Measurements from ENCODE around the gene PRSS1.
"Not testable (repeated sequence)": the region's sequence is repeated elsewhere in the genome, so short reads cannot be mapped to it uniquely, and the experiment has no call there.

PRSS1 gene

DNA sequence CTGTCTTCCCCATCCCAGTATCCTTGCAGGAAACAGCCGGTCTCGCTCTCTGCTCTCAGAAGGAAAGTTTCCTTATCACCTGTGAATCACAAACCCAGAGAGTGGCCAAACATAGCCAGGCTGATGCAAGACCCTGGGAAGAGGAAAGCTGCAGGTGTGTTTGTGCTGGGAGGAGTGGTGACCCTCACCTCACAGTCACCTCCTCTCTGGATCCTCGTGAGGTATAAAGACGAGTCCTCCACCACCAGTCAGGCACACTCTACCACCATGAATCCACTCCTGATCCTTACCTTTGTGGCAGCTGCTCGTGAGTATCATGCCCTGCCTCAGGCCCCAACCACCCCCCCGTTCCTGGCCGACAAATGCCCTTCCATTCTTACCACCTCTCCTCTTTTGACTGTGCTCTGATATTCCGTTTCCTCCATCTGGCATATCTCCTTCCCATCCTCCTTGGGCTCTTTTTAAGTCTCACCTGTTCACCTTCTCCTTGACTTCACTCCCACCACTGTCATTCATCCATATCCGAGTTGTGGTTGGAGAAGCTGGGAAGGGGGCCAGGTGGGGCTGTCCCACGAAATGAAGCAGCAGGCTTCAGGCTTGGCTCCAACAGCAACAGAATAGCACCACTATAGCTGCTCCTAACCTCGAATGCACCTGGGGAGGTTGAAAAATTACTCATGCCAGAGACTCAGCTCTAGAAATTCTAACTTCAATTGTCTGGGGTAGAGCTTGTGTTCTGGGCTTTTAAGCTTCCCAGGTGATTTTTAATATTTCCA is at the start of gene PRSS1:
Gene PRSS1, plus strand, starts transcription at position 255 of the 776 bp plus-strand sequence. Its CDS starts 13 bp downstream, at position 268.
- no peak for DNase-seq (ENCODE audit: low read depth)

- not testable (repeated sequence) for DNase-seq (ENCODE audit: low read depth)
Observed at GRCh38 chr7:142700935-142701334, 48.3 kb upstream of the PRSS1 start.

DNA sequence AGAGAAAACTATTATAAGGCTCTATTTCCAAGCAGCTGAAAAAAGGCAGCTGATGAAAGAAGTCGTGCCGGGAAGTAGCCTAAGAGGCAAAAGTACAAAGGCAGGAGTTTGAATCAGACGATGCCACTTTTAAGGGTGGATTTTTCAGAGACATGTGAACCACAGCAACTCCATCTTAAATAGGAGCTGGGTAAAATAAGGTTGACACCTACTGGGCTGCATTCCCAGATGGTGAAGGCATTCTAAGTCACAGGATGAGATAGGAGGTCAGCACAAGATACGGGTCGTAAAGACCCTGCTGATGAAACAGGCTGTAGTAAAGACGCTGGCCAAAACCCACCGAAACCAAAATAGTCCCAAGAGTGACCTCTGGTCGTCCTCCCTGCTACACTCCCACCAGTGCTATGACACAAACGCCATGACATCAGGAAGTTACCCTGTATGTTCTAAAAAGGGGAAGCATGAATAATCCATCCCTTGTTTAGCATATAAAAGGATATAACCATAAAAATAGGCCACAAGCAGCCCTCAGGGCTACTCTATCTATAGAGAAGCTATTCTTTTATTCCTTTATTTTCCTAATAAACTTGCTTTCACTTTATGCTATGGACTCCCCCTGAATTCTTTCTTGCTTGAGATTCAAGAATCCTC is 45.5 kb upstream of the PRSS1 start:
- no peak for DNase-seq (ENCODE audit: low read depth)

- not testable (repeated sequence) for DNase-seq (ENCODE audit: low read depth)
Observed at GRCh38 chr7:142708726-142709125, 40.5 kb upstream of the PRSS1 start.

DNA sequence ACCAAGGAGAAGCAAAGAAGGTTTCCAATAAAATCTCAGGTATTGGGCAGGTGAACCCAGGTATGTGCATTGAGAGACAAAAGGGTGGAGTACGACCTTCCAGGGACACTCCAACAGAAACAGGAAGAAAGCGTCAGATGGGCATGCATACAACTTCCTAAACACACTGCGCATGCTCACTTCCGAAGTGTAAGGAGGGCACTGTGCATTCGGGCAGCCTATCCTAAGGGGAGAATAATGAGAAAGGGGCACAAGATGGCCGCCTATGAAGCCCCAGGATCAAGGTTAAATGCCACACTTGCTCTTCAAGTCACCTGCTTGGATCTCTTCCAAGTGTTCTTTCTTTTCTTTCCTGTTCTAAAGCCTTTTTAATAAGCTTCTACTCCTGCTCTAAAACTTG is 39.4 kb upstream of the PRSS1 start:
- no peak for DNase-seq (ENCODE audit: low read depth)

GRCh38 chr7:142711196-142711595 is 38.1 kb upstream of the PRSS1 start:
- DNase-seq (ENCODE audit: low read depth) = no peak

DNA sequence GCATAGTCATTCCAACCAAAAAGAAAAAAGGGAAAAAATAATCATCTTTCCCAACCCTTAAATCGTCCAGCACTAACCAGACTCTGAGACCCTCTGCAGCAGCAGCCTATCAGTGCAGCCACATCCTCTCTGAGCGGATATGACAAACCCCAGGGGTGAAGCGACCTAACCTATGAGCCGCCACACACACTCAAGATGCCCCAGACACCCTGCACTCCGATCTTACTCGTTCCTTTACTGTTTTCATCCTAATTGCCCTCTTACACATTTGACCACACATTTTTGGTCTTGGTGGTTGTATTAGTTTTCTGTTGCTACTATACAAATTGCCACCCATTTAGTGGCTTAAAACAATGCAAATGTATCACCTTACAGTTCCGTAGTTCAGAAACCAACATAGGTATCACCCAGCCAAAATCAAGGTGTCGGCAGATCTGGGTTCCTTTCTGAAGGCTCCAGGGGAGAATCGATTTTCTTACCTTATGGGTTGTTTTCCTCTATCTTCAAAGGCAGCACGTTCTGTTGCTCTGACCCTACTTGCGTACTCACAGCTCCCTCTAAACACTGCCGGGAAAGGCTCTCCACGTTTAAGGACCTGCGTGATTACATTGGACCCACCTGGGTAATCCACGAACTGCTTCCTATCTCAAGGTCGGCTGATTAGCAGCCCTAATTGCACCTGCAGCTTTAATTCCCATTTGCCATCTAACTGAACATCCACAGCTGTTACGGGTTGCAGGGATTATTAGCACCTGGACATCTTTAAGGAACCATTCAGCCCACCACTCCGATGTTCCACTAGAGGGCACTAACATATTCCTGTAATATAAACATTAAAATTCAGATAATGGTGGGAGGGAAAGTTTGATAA is 37.3 kb upstream of the PRSS1 start:
- peak; percentile 2 for DNase-seq (ENCODE audit: low read depth)

DNA sequence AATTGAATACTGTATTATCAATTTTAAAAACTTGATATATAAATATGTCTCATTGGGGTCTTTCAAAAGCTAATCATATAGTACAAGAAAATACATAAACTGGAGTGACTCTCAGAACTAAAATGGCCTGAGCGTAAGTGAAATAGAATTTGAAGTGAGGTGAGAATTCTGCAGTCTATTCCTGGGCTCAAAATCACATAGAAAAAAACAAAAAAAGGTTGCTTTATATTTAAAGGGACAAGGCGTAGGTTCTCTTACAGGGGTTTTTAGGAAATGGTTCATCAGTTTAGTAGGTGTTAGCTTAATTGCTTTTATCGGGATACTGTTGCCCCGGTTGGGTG is 36.7 kb upstream of the PRSS1 start:
- DNase-seq (ENCODE audit: low read depth) = no peak

GRCh38 chr7:142714375-142714774 is 34.9 kb upstream of the PRSS1 start:
- no peak for DNase-seq (ENCODE audit: low read depth)

DNA sequence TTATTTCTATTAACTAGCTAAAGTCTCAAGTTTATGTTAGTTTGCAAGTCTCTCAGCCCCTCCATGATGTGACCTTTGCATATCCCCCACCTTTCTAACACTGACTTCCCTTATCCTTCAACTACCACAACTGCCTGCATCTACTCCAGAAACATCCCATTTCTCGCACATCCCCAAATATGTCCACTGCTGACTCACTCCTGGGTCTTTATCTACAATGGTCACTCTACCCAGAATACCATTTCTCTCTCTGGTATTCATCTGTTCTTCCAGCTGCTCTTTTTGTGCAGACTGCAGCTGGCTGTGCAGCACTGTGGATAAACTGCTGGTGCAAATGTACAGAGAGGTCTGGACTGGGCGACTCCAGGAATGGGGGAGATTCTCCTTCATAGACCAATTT is 32.7 kb upstream of the PRSS1 start:
- no peak for DNase-seq (ENCODE audit: low read depth)

DNA sequence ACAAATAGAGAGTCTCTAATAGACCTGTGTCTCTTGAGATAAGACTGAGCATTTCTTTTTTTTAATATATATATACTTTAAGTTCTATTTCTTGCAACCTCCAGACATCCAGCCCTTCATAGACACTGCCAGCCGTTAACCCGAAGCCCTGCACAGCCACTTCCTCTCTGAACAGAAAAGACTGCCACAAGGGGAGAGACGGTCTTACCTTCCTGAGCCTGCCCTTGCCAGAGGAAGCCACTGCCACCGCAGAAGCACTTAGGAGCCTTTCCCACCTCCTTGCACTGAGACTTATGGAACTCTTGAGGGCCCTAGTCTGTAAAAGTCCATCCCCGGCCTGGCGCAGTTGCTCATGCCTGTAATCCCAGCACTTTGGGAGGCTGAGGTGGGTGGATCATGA is 31.8 kb upstream of the PRSS1 start:
- no peak for DNase-seq (ENCODE audit: low read depth)

- DNase-seq (ENCODE audit: low read depth) = no peak
Observed at GRCh38 chr7:142718313-142718712, 31.0 kb upstream of the PRSS1 start.

GRCh38 chr7:142720172-142720773 is 29.0 kb upstream of the PRSS1 start:
- DNase-seq (ENCODE audit: low read depth) = no peak

DNA sequence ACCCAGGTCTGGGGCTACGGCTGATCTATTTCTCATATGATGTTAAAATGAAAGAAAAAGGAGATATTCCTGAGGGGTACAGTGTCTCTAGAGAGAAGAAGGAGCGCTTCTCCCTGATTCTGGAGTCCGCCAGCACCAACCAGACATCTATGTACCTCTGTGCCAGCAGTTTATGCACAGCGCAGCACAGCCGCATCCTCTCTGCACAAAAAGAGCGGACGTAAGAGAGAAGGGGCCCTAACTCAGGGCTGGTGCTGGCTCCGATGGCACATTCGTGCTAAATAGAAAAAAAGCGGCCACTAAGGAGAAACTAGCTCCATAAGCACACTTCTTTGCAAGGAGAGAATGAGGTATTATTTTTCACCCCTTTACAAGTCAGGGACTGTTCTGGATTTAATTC is 28.3 kb upstream of the PRSS1 start:
- DNase-seq (ENCODE audit: low read depth) = no peak

DNA sequence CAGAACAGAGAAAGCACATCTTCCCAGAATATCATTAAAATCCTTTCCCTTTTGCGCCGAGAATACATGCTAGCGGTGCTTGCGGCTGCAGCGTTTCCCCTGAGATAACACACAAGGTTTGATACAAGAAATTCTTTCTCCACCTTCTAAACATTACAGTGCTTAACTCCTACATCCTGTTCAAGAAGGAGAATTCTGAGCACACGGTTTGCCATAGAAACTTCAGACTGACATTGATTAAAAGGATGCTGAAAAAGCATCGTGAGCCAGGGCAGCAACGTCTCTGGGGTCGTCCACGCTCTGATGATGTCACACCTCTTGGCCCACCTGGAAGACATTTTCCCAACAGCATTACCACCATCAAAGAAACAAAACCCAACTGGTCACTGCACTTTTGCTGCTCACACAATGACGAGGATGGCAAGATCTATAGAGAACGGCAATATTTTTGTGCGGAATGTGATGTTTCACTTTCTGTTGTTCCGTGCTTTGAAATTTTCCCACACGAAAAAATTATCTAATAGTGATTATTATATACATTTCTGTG is 27.0 kb upstream of the PRSS1 start:
- no peak for DNase-seq (ENCODE audit: low read depth)

GRCh38 chr7:142733271-142733670 is 16.0 kb upstream of the PRSS1 start:
- DNase-seq (ENCODE audit: low read depth) = no peak

- no peak for DNase-seq (ENCODE audit: low read depth)
Observed at GRCh38 chr7:142739923-142740492, 9.3 kb upstream of the PRSS1 start.

DNA sequence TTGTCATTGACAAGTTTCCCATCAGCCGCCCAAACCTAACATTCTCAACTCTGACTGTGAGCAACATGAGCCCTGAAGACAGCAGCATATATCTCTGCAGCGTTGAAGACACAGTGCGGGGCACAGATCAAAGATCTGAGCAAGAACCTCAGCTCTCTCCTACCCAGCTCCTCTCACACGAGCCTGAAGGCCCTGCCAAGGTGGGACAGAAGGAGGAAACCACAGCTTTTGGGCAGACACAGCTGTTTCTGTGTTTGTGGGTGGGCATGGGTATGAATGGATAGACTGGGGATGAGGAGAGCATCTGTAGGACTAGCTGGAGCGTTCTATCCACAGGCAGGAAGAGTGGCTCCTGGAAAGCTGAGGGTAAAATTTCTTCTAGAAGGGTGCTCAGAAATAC is 8.5 kb upstream of the PRSS1 start:
- no peak for DNase-seq (ENCODE audit: low read depth)

DNA sequence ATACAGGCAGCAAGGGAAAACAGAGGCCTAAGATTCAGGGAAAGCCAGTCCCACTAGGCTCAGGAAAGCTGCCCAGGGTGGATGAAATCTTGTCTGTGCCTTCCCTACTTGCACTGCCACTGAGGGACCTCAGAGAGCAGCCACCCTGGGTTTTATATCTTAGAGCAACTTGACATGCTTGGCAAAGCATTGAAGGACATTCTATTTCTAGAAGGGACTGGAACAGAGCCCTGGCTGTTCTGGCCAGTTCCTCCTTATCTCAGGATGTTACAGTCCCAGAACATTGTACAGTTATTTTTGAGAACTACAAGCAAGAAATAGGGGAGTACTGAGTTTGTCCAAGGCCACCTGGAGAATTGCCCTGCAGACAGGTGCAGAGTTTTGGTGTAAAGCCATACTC is 7.3 kb upstream of the PRSS1 start:
- not testable (repeated sequence) for DNase-seq (ENCODE audit: low read depth)

- DNase-seq (ENCODE audit: low read depth) = peak; percentile 3
Observed at GRCh38 chr7:142745091-142745635, 4.1 kb upstream of the PRSS1 start.

DNA sequence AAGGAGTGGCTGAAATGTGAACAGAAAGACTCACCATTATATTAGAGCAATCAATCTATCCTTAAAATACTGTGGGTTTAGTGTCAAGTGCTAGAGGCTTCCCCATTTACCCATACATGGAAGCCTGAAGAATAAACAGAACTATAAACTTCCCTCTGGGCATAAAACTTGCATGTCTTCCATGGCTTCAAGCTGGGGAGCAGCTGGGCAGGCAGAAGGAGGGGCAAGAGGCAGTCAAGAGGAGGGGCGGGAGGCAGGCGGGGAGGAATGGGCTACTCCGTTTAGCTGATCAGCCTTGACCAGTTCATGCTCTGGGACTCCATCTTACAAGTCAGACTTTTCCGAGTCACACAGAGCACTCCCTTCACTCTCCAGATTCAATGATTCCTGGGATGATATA is 3.5 kb upstream of the PRSS1 start:
- no peak for DNase-seq (ENCODE audit: low read depth)

GRCh38 chr7:142746264-142746663 is 3.0 kb upstream of the PRSS1 start:
- no peak for DNase-seq (ENCODE audit: low read depth)
